Thoracic aorta (tissue), 2 donors: Measurements from ENCODE around the gene MORN1. TPM values are rescaled to one million over a fixed set of nuclear protein-coding genes. Genes with fewer than 3 reads are reported as not detected.
A peak's percentile ranks its signal among the peaks of the same experiment; 100 is the strongest.

Experiments used
- ATAC-seq: fragments of 150-250 bp; one replicate; pipeline ENCODE4 v1.8.0; 2017; ENCODE audit warnings: low read depth; ENCODE audit not compliant: insufficient number of reproducible peaks, low FRiP score
- DNase-seq: peaks from one replicate; pipeline ENCODE4 v3.0.0-alpha.2; 2020; ENCODE audit warnings: low spot score
- H3K27ac ChIP-seq, 2 donors: fragments of 200-600 bp; sonication (generic); 1 replicate in 1 of 2; 2 replicates in 1 of 2; pipeline ENCODE4 v1.5.1; 2016; ENCODE audit warnings: mild to moderate bottlenecking in 2 of 2, moderate library complexity in 2 of 2
- H3K27me3 ChIP-seq: fragments of 200-600 bp; sonication (generic); replicated peaks from 2 replicates; pipeline ENCODE4 v1.6.0; 2016; ENCODE audit warnings: mild to moderate bottlenecking; ENCODE audit not compliant: insufficient read depth
- H3K36me3 ChIP-seq: fragments of 200-600 bp; sonication (generic); one replicate; pipeline ENCODE4 v1.5.1; 2016
- H3K4me1 ChIP-seq, 2 donors: fragments of 200-600 bp; sonication (generic); 1 replicate in 1 of 2; 2 replicates in 1 of 2; pipeline versions ENCODE4 v1.5.1 to v1.6.0; 2016; ENCODE audit warnings: low read depth in 2 of 2, mild to moderate bottlenecking in 1 of 2; ENCODE audit not compliant: control insufficient read depth in 1 of 2
- H3K4me3 ChIP-seq: fragments of 200-600 bp; sonication (generic); 2 replicates; pipeline ENCODE4 v1.5.1; 2016; ENCODE audit warnings: mild to moderate bottlenecking
- H3K9me3 ChIP-seq: fragments of 200-600 bp; sonication (generic); 2 replicates; pipeline ENCODE4 v1.5.1; 2016
- total RNA-seq, 2 donors: library from RNA; depleted of rRNA; stranded (reverse); fragments of >200 nt; gene quantifications; one replicate each; pipeline versions ENCODE4 v1.1.0 to v1.2.3, GENCODE V29; 2016
- TF ChIP-seq, protein P1 (sequence below): fragments of 200-600 bp; sonication (generic); IDR thresholded peaks from one replicate; pipeline ENCODE4 v1.5.1; 2019; ENCODE audit warnings: antibody characterized with exemption

Gene MORN1
- total RNA-seq, 2 donors from 2014 or later: 7.1 to 13.8 TPM

DNA sequence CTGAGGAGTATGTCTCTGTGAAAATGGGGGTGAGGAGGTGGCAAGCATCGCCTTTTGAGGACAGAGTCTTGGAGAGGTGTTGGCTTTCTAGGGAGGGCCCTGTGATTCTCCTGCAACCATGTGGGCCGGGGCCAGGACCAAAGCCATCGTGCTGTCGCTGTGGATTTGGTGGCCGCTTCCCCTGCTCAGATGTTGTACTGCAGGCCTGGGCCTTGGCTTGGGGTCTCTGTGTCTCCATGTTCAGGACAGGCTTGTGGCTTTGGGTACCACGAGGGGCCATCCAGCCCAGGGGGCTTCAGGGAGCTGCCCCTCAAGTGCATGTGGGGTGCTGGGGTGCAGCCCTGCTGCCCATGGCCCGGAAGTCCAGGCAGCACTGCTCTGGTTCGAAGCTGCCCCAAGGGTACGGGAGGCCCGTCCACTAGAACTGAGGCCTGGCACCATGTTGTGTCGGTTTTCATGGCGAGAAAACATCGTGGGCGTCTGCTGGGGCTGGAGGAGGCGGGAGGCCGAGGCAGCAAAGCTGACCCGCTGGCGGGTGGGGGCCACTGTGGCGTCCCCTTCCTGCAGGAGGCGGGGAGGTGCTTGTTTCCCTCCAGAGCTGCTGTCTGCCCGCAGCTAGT, 107.9 kb downstream of the MORN1 start:
- Histone ChIP-seq H3K4me3 (no peak overlapping the region), H3K27ac (no peak overlapping the region), H3K9me3 (no peaks in the 10 kb centered on the region), H3K36me3 (no peaks in the 10 kb centered on the region), H3K4me1 (peaks cover 39 to 70% of the 10 kb centered on the region in 2 donors), H3K27me3 (no peaks in the 10 kb centered on the region)
- TF ChIP-seq, protein P1, sequence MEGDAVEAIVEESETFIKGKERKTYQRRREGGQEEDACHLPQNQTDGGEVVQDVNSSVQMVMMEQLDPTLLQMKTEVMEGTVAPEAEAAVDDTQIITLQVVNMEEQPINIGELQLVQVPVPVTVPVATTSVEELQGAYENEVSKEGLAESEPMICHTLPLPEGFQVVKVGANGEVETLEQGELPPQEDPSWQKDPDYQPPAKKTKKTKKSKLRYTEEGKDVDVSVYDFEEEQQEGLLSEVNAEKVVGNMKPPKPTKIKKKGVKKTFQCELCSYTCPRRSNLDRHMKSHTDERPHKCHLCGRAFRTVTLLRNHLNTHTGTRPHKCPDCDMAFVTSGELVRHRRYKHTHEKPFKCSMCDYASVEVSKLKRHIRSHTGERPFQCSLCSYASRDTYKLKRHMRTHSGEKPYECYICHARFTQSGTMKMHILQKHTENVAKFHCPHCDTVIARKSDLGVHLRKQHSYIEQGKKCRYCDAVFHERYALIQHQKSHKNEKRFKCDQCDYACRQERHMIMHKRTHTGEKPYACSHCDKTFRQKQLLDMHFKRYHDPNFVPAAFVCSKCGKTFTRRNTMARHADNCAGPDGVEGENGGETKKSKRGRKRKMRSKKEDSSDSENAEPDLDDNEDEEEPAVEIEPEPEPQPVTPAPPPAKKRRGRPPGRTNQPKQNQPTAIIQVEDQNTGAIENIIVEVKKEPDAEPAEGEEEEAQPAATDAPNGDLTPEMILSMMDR: no peak
- ATAC-seq: no peak
- no peak for DNase-seq

DNA sequence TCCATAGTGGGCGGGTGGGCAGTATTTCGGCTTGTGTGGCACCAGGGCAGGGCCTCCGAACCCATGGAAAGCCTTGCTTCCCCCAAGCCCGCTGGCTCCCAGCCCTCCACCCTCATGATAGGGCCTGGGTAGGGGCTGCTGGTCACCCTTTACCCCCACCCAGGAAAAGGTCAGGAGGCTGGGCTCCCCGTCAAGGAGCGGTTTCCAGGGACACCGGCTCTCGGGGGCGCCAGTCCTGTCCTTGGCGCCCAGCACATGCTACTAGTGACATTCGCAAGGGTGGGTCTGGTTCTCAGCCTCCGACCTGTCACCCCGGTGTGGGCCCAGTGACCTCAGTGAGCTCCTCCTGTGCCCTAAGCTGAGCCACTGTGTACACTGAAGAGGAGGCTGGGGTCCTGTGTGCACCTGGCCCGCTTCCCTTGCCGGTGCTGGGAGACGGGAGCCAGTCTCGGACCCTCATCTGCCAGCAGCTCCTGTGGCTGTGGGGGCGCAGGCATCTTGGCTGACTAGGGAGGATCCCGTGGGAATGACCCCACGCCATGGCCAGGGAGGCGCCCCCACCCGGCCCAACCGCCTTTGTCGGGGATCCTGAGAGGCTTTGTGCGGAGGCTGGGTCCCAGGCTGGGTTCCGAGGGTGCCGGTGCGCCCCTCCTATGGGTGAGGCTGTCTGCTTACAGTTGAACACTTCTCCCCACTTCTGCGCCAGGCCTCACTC, 108.6 kb downstream of the MORN1 start:
- ATAC-seq: no peak
- no peaks in the 10 kb centered on the region for H3K36me3 ChIP-seq
- H3K4me3 ChIP-seq: no peak overlapping the region
- peaks cover 42 to 70% of the 10 kb centered on the region in 2 donors for H3K4me1 ChIP-seq
- no peaks in the 10 kb centered on the region for H3K27me3 ChIP-seq
- no peak for DNase-seq
- no peaks in the 10 kb centered on the region for H3K9me3 ChIP-seq
- TF ChIP-seq, protein P1: no peak
- H3K27ac ChIP-seq: no peak overlapping the region

DNA sequence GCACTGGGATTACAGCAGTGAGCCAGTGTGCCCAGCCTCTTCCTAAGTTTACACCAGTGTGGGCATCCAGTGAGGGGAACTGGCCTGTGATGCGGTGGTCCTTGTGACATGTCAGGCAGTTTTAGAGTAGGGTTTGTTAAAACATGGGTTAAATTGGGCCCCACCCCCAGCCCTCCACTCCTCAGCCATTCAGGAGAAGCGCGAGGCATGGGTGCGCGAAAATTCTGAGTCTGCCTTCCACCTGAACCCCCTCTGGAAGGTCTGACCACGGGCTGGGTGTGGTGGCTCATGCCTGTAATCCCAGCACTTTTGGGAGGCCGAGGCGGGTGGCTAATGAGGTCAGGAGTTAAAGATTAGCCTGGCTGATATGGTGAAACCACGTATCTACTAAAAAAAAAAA, 111.5 kb downstream of the MORN1 start:
- TF ChIP-seq, protein P1: no peak
- no peaks in the 10 kb centered on the region for H3K9me3 ChIP-seq
- no peaks in the 10 kb centered on the region for H3K36me3 ChIP-seq
- ATAC-seq: no peak
- H3K27me3 ChIP-seq: no peaks in the 10 kb centered on the region
- DNase-seq: no peak
- no peak overlapping the region for H3K4me3 ChIP-seq
- peak overlapping the region; percentile 34 to 76 for H3K27ac ChIP-seq
- H3K4me1 ChIP-seq: peaks cover 55 to 79% of the 10 kb centered on the region in 2 donors

DNA sequence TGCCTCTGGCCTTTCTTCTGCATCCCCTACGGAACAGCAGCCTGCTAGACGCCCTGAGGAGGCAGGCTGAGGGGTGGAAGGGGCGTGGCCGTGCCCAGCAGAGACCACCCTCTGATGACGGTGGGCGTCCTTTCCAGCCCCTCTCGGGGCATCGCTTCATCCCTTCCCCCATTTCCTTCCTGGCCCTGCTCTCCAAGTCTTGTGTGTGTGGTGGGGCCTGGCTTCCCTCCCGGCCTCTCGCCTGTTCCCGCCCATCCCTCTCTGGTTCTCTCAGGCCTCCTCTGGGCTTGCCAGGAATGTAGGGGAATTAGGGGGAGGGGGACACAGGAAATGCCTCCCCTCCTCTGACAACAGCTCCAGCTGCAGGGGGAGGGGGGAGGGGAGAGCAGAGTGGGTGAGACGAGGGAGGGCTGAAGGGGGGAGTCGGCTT, 112.1 kb downstream of the MORN1 start:
- Histone ChIP-seq H3K4me3 (peak overlapping the region; percentile 43), H3K36me3 (no peaks in the 10 kb centered on the region), H3K4me1 (peaks cover 61 to 79% of the 10 kb centered on the region in 2 donors), H3K27me3 (no peaks in the 10 kb centered on the region), H3K9me3 (no peaks in the 10 kb centered on the region), H3K27ac (peak overlapping the region; percentile 34 to 76)
- no peak for DNase-seq
- ATAC-seq: peak; percentile 47
- TF ChIP-seq, protein P1: no peak

DNA sequence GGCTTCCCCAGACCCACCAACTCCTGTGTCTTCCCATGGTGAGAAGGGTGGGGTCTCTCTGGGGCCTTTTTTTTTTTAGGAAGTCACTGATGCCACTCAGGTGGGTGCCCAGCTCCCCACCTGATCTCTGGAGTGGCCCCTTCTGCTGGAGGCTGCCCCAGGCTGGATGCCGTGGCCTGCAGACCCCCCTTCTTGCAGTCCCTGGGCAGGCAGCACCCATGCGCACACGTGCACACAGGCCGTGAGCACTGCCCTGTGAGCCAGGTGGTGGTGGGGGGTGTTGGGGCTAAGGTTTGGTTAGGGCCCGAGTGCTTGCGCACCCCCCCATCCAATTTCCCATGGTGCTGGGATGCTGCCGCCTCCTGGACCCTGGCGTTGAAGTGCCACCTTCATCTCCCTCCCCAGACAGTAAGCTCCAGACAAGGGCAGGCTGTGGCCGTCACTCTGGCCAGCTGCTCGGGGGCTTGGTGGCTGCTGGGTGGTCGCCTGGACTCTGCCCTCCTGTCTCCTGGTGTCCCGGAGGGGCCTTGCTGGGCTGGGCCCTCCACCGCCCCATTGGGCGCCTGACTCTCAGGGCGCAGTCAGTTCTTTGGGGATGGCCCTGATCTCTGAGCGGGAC, 112.7 kb downstream of the MORN1 start:
- Histone ChIP-seq H3K4me1 (peaks cover 64 to 79% of the 10 kb centered on the region in 2 donors), H3K4me3 (peak overlapping the region; percentile 43), H3K27ac (peak overlapping the region; percentile 34 to 76), H3K36me3 (no peaks in the 10 kb centered on the region), H3K27me3 (no peaks in the 10 kb centered on the region), H3K9me3 (no peaks in the 10 kb centered on the region)
- DNase-seq (no peak), ATAC-seq (no peak)
- TF ChIP-seq, protein P1: no peak
